Progenitor cell of endocrine pancreas (in vitro differentiated cells): ENCODE measurements around the gene STAG3. TPM values are rescaled to one million over a fixed set of nuclear protein-coding genes. Genes with fewer than 3 reads are reported as not detected.
A peak's percentile ranks its signal among the peaks of the same experiment; 100 is the strongest.
"Not testable (repeated sequence)": the region's sequence is repeated elsewhere in the genome, so short reads cannot be mapped to it uniquely, and the experiment has no call there.

Experiments
- DNase-seq: peaks from one replicate; pipeline ENCODE4 v3.0.0; 2021; ENCODE audit warnings: low spot score; ENCODE audit not compliant: unreplicated experiment
- H3K27ac Mint-ChIP-seq: 2 replicates; pipeline ENCODE4 v1.8.0; 2021; ENCODE audit warnings: mild to moderate bottlenecking, moderate library complexity, mixed read lengths
- H3K27me3 Mint-ChIP-seq: 2 replicates; pipeline ENCODE4 v1.8.0; 2021; ENCODE audit warnings: mixed read lengths
- H3K36me3 Mint-ChIP-seq: 2 replicates; pipeline ENCODE4 v1.8.0; 2022; ENCODE audit warnings: mixed read lengths; ENCODE audit not compliant: insufficient read depth
- H3K4me1 Mint-ChIP-seq: 2 replicates; pipeline ENCODE4 v1.8.0; 2021; ENCODE audit warnings: low read depth, mixed read lengths
- H3K4me3 Mint-ChIP-seq: 2 replicates; pipeline ENCODE4 v1.8.0; 2021; ENCODE audit warnings: low read depth, mild to moderate bottlenecking, moderate library complexity, mixed read lengths
- H3K9me3 Mint-ChIP-seq: 2 replicates; pipeline ENCODE4 v1.8.0; 2021; ENCODE audit warnings: low read depth, mixed read lengths
- long read RNA-seq: library from polyadenylated mRNA; unstranded; transcript quantifications from one replicate; pipeline ENCODE4 v2.0.0, GENCODE V29; 2020
- total RNA-seq: library from RNA; stranded (reverse); gene quantifications from 2 replicates; pipeline ENCODE4 v1.2.1, GENCODE V29; 2021
- TF ChIP-seq, protein P1 (sequence below): fragments of 200-600 bp; sonication (generic); IDR thresholded peaks from one replicate; pipeline ENCODE4 v1.5.0; 2021; ENCODE audit warnings: antibody characterized with exemption, mild to moderate bottlenecking; ENCODE audit not compliant: unreplicated experiment

Gene STAG3, protein sequence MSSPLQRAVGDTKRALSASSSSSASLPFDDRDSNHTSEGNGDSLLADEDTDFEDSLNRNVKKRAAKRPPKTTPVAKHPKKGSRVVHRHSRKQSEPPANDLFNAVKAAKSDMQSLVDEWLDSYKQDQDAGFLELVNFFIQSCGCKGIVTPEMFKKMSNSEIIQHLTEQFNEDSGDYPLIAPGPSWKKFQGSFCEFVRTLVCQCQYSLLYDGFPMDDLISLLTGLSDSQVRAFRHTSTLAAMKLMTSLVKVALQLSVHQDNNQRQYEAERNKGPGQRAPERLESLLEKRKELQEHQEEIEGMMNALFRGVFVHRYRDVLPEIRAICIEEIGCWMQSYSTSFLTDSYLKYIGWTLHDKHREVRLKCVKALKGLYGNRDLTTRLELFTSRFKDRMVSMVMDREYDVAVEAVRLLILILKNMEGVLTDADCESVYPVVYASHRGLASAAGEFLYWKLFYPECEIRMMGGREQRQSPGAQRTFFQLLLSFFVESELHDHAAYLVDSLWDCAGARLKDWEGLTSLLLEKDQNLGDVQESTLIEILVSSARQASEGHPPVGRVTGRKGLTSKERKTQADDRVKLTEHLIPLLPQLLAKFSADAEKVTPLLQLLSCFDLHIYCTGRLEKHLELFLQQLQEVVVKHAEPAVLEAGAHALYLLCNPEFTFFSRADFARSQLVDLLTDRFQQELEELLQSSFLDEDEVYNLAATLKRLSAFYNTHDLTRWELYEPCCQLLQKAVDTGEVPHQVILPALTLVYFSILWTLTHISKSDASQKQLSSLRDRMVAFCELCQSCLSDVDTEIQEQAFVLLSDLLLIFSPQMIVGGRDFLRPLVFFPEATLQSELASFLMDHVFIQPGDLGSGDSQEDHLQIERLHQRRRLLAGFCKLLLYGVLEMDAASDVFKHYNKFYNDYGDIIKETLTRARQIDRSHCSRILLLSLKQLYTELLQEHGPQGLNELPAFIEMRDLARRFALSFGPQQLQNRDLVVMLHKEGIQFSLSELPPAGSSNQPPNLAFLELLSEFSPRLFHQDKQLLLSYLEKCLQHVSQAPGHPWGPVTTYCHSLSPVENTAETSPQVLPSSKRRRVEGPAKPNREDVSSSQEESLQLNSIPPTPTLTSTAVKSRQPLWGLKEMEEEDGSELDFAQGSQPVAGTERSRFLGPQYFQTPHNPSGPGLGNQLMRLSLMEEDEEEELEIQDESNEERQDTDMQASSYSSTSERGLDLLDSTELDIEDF
- total RNA-seq: 2.4 and 2.5 TPM in 2 replicates
- long read RNA-seq, full-length matches to known transcripts: 1 of 7 reads
- long read RNA-seq, partial matches to known transcripts: 0 of 7 reads
- long read RNA-seq, other reads (novel, unspliced or antisense): 6 of 7 reads

DNA sequence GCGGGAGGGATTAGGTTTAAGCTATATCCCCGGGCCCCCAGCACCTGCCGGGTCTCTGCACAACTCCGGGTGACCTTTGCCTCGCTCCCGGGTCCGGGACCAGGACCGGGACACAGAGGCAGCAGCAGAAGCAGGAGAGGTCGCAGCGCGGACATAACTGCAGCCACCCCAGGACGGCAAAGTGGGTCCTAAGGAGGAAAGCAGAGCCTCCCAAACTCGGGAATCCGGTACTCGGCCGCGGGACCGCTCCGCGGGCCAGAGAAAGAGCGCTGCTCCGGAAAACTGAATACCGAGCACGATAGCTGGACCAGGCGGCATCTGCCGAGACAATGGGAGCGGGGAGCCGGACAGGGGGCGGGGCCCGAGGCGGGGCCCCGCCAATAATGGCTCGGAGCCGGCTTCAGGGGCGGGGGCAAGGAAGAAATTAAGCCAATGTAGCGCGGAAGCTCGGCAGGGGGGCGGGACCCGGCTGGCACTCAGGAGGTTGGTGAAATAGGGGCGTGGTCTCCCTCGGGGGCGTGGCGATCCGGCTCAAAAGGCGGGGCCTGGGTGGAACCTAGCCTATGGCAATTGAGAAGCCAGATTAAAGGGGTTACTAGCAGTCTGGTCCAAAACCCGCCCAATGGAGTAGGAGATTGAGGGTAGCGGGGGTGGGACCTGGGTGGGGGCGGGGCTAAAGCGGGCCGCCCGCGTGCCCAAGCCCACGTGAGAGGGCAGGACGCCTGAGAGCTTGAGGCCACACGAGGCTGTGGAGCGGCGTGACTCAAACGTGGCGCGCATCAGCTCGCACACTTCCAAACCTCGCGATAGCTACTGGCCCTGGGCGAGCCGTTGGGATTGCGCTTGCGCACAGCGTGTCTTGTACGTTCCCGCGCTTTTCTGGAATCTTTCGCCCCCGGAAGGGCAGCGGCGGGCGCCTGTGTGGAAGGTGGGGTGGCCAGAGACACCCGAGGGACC lies at the start of gene STAG3, which contains the start of gene GPC2:
Gene STAG3, plus strand, starts transcription at position 874 of the 957 bp plus-strand sequence. CDS start 2,639 bp downstream, outside the sequence.
Gene GPC2, minus strand, starts transcription at position 337 of the 957 bp plus-strand sequence. Its CDS starts 182 bp downstream, at position 155.
- H3K36me3 Mint-ChIP-seq: peaks cover 12% of the 10 kb centered on the region
- peaks cover 22% of the 10 kb centered on the region for H3K27me3 Mint-ChIP-seq
- H3K9me3 Mint-ChIP-seq: no peaks in the 10 kb centered on the region
- peaks cover 12% of the 10 kb centered on the region for H3K4me1 Mint-ChIP-seq
- peak; percentile 97 for DNase-seq
- TF ChIP-seq, protein P1, sequence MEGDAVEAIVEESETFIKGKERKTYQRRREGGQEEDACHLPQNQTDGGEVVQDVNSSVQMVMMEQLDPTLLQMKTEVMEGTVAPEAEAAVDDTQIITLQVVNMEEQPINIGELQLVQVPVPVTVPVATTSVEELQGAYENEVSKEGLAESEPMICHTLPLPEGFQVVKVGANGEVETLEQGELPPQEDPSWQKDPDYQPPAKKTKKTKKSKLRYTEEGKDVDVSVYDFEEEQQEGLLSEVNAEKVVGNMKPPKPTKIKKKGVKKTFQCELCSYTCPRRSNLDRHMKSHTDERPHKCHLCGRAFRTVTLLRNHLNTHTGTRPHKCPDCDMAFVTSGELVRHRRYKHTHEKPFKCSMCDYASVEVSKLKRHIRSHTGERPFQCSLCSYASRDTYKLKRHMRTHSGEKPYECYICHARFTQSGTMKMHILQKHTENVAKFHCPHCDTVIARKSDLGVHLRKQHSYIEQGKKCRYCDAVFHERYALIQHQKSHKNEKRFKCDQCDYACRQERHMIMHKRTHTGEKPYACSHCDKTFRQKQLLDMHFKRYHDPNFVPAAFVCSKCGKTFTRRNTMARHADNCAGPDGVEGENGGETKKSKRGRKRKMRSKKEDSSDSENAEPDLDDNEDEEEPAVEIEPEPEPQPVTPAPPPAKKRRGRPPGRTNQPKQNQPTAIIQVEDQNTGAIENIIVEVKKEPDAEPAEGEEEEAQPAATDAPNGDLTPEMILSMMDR: no peak
- H3K27ac Mint-ChIP-seq: peak within 1 kb of the TSS; percentile 67
- peak within 1 kb of the TSS; percentile 91 for H3K4me3 Mint-ChIP-seq

DNA sequence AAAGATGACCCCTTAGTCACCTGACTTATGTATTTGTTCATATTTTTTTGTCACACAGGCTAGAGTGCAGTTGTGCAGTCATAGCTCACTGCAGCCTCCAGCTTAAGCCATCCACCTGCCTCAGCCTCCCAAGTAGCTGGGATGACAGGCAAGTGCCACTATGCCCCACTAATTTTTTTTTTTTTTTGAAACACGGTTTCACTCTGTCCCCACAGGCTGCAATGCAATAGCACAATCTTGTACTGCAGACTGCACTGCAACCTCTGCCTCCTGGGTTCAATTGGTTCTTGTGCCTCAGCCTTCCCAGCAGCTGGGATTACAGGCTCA lies 49.1 kb upstream of the STAG3 start:
- Mint-ChIP-seq H3K4me3 (peak overlapping the region; percentile 76), H3K36me3 (no peaks in the 10 kb centered on the region), H3K4me1 (peaks cover 5% of the 10 kb centered on the region), H3K9me3 (no peaks in the 10 kb centered on the region), H3K27ac (no peak overlapping the region), H3K27me3 (peaks cover 9% of the 10 kb centered on the region)
- TF ChIP-seq, protein P1: no peak
- no peak for DNase-seq

DNA sequence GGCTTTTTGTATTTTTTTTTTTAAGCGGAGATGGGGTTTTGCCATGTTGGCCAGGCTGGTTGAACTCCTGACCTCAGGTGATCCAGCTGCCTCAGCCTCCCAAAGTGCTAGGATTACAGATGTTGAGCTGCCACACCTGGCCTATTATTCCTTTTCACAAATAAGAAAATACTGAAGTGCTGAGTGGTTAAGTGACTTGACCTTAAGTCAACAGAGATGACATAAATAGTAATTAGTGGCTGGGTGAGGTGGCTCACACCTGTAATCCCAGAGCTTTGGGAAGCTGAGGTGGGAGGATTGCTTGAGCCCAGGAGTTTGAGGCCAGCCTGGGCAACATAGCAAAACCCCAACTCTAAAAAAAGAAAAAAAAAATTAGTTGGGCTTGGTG lies 47.5 kb upstream of the STAG3 start:
- not testable (repeated sequence) for H3K4me3 Mint-ChIP-seq, H3K4me1 Mint-ChIP-seq, H3K27me3 Mint-ChIP-seq, DNase-seq, H3K27ac Mint-ChIP-seq, H3K9me3 Mint-ChIP-seq, H3K36me3 Mint-ChIP-seq

DNA sequence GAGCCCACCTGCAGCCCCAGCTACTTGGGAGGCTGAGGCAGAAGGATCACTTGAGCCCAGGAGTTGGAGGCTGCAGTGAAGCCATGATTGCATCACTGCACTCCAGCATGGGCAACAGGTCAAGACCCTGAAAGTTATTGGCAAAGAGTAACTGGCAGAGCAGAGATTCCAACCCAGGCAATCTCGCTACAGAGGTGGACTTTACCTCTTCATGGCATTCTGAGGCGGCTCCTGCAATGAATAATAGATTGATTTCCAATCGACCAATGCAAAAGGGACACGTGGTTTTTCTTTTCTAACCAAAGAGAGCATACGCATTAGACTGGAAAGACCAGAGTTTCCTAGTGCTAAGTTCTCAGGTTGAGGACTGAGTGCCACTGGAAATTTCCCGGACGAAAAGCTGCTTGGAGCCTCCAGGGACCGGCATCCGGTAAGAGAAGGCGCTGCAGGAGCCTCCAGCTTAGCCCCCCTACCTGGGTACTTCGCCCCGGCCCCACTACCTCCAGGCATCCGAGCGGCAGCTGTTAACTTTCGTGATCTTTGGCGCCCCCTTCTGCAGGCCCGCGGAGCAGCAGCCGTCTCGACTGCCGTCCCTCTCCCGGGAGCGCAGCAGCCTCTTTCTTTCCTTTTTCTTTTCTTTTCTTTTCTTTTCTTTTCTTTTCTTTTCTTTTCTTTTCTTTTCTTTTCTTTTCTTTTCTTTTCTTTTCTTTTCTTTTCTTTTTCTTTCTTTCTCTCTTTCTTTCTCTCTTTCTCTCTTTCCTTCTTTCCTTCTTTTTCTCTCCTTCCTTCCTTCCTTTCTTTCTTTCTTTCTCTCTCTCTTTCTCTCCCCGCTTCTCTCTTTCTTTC lies 46.9 kb upstream of the STAG3 start:
- H3K36me3 Mint-ChIP-seq: no peaks in the 10 kb centered on the region
- peaks cover 5% of the 10 kb centered on the region for H3K4me1 Mint-ChIP-seq
- TF ChIP-seq, protein P1: peak; percentile 93
- H3K9me3 Mint-ChIP-seq: no peaks in the 10 kb centered on the region
- peak; percentile 86 for DNase-seq
- H3K27ac Mint-ChIP-seq: no peak overlapping the region
- no peak overlapping the region for H3K4me3 Mint-ChIP-seq
- peaks cover 9% of the 10 kb centered on the region for H3K27me3 Mint-ChIP-seq
